Measurements from ENCODE around the gene TSPO. TPM values are rescaled to one million over a fixed set of nuclear protein-coding genes. Genes with fewer than 3 reads are reported as not detected.

The TSPO gene
- total and polyA plus RNA-seq, 2 of the 13 experiments (the other 11 are each of a cell fraction or from before 2014, with no cell fraction given) = 0.46 to 1.4 TPM

DNA sequence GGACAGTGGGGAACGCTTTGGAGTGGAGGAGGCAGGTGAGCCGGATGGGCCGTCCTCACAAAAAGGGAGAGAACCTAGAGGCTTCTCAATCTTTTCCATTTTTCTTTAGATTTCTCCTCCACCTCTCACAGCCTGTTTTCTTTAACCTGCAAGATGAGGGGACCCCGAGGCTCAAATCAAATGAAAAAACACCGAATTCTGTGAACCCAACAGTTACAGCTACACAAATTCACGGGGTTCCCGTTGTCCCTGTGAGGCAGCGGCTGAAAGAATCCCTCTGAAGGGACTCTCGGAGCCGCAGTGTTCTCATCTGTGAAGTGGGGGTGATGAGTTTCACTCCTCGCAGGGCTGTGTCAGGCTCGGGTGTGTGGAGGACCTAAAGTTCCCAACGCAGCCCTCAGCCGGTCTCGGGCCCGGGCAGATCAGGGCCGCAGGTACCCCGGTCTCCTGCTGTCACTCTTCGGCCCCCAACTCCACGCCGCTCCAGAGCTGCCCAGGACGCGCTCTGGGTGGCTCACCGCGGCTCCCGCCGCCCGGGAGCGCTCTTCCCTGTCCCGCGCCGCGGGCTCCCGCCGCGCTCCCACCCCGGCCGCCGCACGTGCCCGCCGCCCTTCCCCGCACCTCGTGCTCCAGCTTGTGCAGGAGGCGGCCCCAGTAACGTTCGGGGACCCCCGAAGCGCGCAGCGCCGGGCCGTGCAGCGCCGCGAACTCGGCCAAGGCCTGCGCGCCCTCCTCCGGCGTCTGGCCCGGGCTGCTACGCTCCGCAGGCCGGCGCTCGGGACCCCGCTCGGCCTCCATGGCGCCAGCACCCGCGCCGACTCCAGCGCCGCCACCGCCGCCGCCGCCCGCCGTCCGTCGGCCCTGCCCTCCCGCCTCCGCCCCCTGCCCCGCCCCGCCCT, 35.2 kb downstream of the TSPO start, which contains the start of gene TTLL12 (continued):
- TF ChIP-seq IRF1 (CRISPR knock-in tag; IDR thresholded peaks at IDR 0.05; ENCODE audit: low read depth) (no peak), ZNF367 (CRISPR knock-in tag; IDR thresholded peaks at IDR 0.05; ENCODE audit: borderline replicate concordance) (no peak), FIP1L1 (IDR thresholded peaks at IDR 0.05; ENCODE audit: borderline replicate concordance, insufficient read depth, low read depth, low read length) (no peak), CTCF (CRISPR knock-in tag; IDR thresholded peaks at IDR 0.05) (no peak; the same call in 1 of the 2 replicates), DZIP1 (CRISPR knock-in tag; IDR thresholded peaks at IDR 0.05) (no peak), ZFY (CRISPR knock-in tag; IDR thresholded peaks at IDR 0.05) (peak; percentile 75), MAF1 (CRISPR knock-in tag; IDR thresholded peaks at IDR 0.05; ENCODE audit: borderline replicate concordance) (no peak), ZNF556 (CRISPR knock-in tag; IDR thresholded peaks at IDR 0.05; ENCODE audit: borderline replicate concordance) (no peak), KAT7 (CRISPR knock-in tag; IDR thresholded peaks at IDR 0.05; ENCODE audit: borderline replicate concordance) (no peak)
- TF ChIP-seq, protein P1, sequence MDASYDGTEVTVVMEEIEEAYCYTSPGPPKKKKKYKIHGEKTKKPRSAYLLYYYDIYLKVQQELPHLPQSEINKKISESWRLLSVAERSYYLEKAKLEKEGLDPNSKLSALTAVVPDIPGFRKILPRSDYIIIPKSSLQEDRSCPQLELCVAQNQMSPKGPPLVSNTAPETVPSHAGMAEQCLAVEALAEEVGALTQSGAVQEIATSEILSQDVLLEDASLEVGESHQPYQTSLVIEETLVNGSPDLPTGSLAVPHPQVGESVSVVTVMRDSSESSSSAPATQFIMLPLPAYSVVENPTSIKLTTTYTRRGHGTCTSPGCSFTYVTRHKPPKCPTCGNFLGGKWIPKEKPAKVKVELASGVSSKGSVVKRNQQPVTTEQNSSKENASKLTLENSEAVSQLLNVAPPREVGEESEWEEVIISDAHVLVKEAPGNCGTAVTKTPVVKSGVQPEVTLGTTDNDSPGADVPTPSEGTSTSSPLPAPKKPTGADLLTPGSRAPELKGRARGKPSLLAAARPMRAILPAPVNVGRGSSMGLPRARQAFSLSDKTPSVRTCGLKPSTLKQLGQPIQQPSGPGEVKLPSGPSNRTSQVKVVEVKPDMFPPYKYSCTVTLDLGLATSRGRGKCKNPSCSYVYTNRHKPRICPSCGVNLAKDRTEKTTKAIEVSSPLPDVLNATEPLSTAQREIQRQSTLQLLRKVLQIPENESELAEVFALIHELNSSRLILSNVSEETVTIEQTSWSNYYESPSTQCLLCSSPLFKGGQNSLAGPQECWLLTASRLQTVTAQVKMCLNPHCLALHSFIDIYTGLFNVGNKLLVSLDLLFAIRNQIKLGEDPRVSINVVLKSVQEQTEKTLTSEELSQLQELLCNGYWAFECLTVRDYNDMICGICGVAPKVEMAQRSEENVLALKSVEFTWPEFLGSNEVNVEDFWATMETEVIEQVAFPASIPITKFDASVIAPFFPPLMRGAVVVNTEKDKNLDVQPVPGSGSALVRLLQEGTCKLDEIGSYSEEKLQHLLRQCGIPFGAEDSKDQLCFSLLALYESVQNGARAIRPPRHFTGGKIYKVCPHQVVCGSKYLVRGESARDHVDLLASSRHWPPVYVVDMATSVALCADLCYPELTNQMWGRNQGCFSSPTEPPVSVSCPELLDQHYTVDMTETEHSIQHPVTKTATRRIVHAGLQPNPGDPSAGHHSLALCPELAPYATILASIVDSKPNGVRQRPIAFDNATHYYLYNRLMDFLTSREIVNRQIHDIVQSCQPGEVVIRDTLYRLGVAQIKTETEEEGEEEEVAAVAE (CRISPR knock-in tag; IDR thresholded peaks at IDR 0.05; ENCODE audit: borderline replicate concordance) = no peak
- TF ChIP-seq, protein P2, sequence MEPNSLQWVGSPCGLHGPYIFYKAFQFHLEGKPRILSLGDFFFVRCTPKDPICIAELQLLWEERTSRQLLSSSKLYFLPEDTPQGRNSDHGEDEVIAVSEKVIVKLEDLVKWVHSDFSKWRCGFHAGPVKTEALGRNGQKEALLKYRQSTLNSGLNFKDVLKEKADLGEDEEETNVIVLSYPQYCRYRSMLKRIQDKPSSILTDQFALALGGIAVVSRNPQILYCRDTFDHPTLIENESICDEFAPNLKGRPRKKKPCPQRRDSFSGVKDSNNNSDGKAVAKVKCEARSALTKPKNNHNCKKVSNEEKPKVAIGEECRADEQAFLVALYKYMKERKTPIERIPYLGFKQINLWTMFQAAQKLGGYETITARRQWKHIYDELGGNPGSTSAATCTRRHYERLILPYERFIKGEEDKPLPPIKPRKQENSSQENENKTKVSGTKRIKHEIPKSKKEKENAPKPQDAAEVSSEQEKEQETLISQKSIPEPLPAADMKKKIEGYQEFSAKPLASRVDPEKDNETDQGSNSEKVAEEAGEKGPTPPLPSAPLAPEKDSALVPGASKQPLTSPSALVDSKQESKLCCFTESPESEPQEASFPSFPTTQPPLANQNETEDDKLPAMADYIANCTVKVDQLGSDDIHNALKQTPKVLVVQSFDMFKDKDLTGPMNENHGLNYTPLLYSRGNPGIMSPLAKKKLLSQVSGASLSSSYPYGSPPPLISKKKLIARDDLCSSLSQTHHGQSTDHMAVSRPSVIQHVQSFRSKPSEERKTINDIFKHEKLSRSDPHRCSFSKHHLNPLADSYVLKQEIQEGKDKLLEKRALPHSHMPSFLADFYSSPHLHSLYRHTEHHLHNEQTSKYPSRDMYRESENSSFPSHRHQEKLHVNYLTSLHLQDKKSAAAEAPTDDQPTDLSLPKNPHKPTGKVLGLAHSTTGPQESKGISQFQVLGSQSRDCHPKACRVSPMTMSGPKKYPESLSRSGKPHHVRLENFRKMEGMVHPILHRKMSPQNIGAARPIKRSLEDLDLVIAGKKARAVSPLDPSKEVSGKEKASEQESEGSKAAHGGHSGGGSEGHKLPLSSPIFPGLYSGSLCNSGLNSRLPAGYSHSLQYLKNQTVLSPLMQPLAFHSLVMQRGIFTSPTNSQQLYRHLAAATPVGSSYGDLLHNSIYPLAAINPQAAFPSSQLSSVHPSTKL (CRISPR knock-in tag; IDR thresholded peaks at IDR 0.05) = no peak

Data from HepG2 (cell line).